DND-41 (cell line): ENCODE data around the gene IGFBP2.

Experiments used
- ATAC-seq: fragments of 200-7000 bp; cut with Tn5 transposase; 3 replicates; pipeline ENCODE4 v1.9.1; 2021; ENCODE audit warnings: low read depth; ENCODE audit not compliant: insufficient read depth
- DNase-seq: peaks from one replicate; pipeline ENCODE4 v3.0.0-alpha.2; 2020
- H2AFZ ChIP-seq: 2 replicates; pipeline ENCODE4 v1.6.0; 2012; ENCODE audit warnings: low read depth, low read length
- H3K27ac ChIP-seq: 2 replicates; pipeline ENCODE4 v1.5.1; 2012; ENCODE audit warnings: low read length, inconsistent platforms
- H3K27me3 ChIP-seq: fragments of 200-600 bp; sonication (generic); 2 replicates; pipeline ENCODE4 v1.6.0; 2012; ENCODE audit warnings: low read length, mild to moderate bottlenecking, inconsistent platforms; ENCODE audit not compliant: insufficient read depth, poor library complexity
- H3K36me3 ChIP-seq: 2 replicates; pipeline ENCODE4 v1.5.1; 2012; ENCODE audit warnings: low read length, inconsistent platforms; ENCODE audit not compliant: insufficient read depth
- H3K4me1 ChIP-seq: 2 replicates; pipeline ENCODE4 v1.5.1; 2012; ENCODE audit warnings: mild to moderate bottlenecking, low read length; ENCODE audit not compliant: insufficient read depth
- H3K4me2 ChIP-seq: 2 replicates; pipeline ENCODE4 v1.6.0; 2012; ENCODE audit warnings: mild to moderate bottlenecking, moderate library complexity, low read length, inconsistent platforms; ENCODE audit not compliant: insufficient read depth
- H3K4me3 ChIP-seq, 2 experiments: fragments of 200-600 bp in 1 of 2; shearing (Covaris generic) in 1 of 2; 2 replicates each; pipeline ENCODE4 v1.5.1; 2012 to 2016; ENCODE audit warnings: inconsistent platforms in 2 of 2, low read length in 2 of 2, mild to moderate bottlenecking in 2 of 2, low read depth in 1 of 2, moderate library complexity in 1 of 2
- H3K79me2 ChIP-seq: 2 replicates; pipeline ENCODE4 v1.6.0; 2012; ENCODE audit warnings: low read length, inconsistent platforms; ENCODE audit not compliant: insufficient read depth
- H3K9ac ChIP-seq: 2 replicates; pipeline ENCODE4 v1.6.0; 2012; ENCODE audit warnings: low read depth, mild to moderate bottlenecking, inconsistent platforms, low read length, moderate library complexity
- H3K9me3 ChIP-seq: 2 replicates; pipeline ENCODE4 v1.5.1; 2012; ENCODE audit warnings: low read length, moderate library complexity, mild to moderate bottlenecking, inconsistent platforms; ENCODE audit not compliant: insufficient read depth, severe bottlenecking
- H4K20me1 ChIP-seq: 2 replicates; pipeline ENCODE4 v1.6.0; 2012; ENCODE audit warnings: low read length; ENCODE audit not compliant: insufficient read depth
- CTCF ChIP-seq: IDR thresholded peaks from 2 replicates; pipeline ENCODE4 v1.5.1; 2012; ENCODE audit warnings: borderline replicate concordance, low read length, moderate library complexity, mild to moderate bottlenecking; ENCODE audit not compliant: poor library complexity, severe bottlenecking; ENCODE audit errors: extremely low read depth
- EZH2 ChIP-seq: IDR thresholded peaks from 3 replicates; pipeline ENCODE4 v1.6.1; 2012; ENCODE audit warnings: borderline replicate concordance, low read depth, mild to moderate bottlenecking, moderate library complexity, low read length, inconsistent platforms; ENCODE audit not compliant: severe bottlenecking

The IGFBP2 gene

GRCh38 chr2:216653093-216653799, 20.0 kb downstream of the IGFBP2 start:
- Histone ChIP-seq H3K36me3 (peaks cover 97% of the 10 kb centered on the region), H3K4me3 (no peak overlapping the region), H3K27me3 (no peaks in the 10 kb centered on the region), H3K9me3 (no peaks in the 10 kb centered on the region), H3K4me2 (peak overlapping the region; percentile 12; the same call in 1 of the 2 replicates), H3K9ac (0 out of 2 replicates have a peak overlapping the region, but pooled peaks have one; percentile 2), H3K79me2 (peaks cover 99% of the 10 kb centered on the region), H3K27ac (peak overlapping the region; percentile 52; the same call in 1 of the 2 replicates), H3K4me1 (peaks cover 57% of the 10 kb centered on the region), H2AFZ (no peak overlapping the region), H4K20me1 (peaks cover 94% of the 10 kb centered on the region)
- TF ChIP-seq EZH2: no peak
- TF ChIP-seq CTCF: no peak
- DNase-seq (no peak), ATAC-seq (no peak)

GRCh38 chr2:216653931-216654365, 20.7 kb downstream of the IGFBP2 start:
- Histone ChIP-seq H3K36me3 (peaks cover 96% of the 10 kb centered on the region), H3K4me1 (peaks cover 54% of the 10 kb centered on the region), H3K79me2 (peaks cover 100% of the 10 kb centered on the region), H3K27ac (peak overlapping the region; percentile 52), H3K4me3 (no peak overlapping the region), H4K20me1 (peaks cover 94% of the 10 kb centered on the region), H2AFZ (no peak overlapping the region), H3K9ac (0 out of 2 replicates have a peak overlapping the region, but pooled peaks have one; percentile 2), H3K9me3 (no peaks in the 10 kb centered on the region), H3K4me2 (no peak overlapping the region; the same call in 1 of the 2 replicates), H3K27me3 (no peaks in the 10 kb centered on the region)
- DNase-seq (peak; percentile 67), ATAC-seq (peak; percentile 73)
- TF ChIP-seq CTCF: no peak
- no peak for TF ChIP-seq EZH2

GRCh38 chr2:216654528-216655052, 21.4 kb downstream of the IGFBP2 start:
- H3K4me1 ChIP-seq: peaks cover 47% of the 10 kb centered on the region

More at GRCh38 chr2:216654528-216655052, 21.4 kb downstream of the IGFBP2 start:
- Histone ChIP-seq H3K79me2 (peaks cover 100% of the 10 kb centered on the region), H2AFZ (no peak overlapping the region), H3K9me3 (no peaks in the 10 kb centered on the region), H3K9ac (no peak overlapping the region), H3K4me3 (no peak overlapping the region), H4K20me1 (peaks cover 94% of the 10 kb centered on the region), H3K27ac (peak overlapping the region; percentile 52), H3K4me2 (no peak overlapping the region; the same call in 1 of the 2 replicates), H3K27me3 (no peaks in the 10 kb centered on the region), H3K36me3 (peaks cover 96% of the 10 kb centered on the region)
- no peak for DNase-seq
- TF ChIP-seq EZH2 (no peak), CTCF (no peak)
- no peak for ATAC-seq
